Fibroblast of the aortic adventitia (primary cell): ENCODE measurements around the gene PNLIPRP3. TPM values are rescaled to one million over a fixed set of nuclear protein-coding genes. Genes with fewer than 3 reads are reported as not detected.

Experiments
- DNase-seq: peaks from one replicate; pipeline ENCODE4 v3.0.0-alpha.2; 2010; ENCODE audit warnings: low read depth
- H3K4me3 ChIP-seq: 2 replicates; pipeline ENCODE4 v1.5.1; 2011; ENCODE audit warnings: low read depth, mild to moderate bottlenecking, control low read depth, low read length, moderate library complexity
- CTCF ChIP-seq: IDR thresholded peaks from 2 replicates; pipeline ENCODE4 v1.5.1; 2011; ENCODE audit warnings: mild to moderate bottlenecking, low read length, control low read depth, inconsistent platforms; ENCODE audit not compliant: insufficient read depth
- small RNA-seq: library from RNA; depleted of rRNA; stranded (forward); fragments of <200 nt; gene quantifications from one replicate; pipeline ENCODE3, GENCODE V24; 2012
- total RNA-seq: library from RNA; depleted of rRNA; stranded (reverse); fragments of >200 nt; gene quantifications from 2 replicates; pipeline ENCODE4 v1.2.3, GENCODE V29; 2012; ENCODE audit warnings: low replicate concordance

Gene PNLIPRP3
- total RNA-seq, 1 donor: not detected

DNA sequence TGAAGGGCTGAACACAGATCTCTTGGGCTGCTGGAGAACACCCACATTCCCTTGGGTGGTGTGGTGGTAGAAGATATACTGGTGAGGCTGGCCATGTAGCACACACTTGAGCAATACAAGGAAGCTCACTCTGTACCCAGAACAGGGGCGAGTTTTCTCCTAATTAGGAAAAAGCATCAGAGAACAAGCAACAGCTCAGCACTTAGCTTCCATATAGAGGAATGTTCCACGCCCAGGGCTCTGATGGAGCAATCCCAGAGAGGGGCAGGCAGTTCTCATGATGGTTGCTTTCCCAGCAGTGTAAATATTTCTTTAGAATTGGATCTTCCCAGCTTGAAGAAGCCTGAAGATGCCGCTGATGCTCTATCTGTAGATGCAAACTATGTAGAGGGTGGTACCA is 97.1 kb downstream of the PNLIPRP3 start:
- TF ChIP-seq CTCF: no peak
- DNase-seq: no peak

GRCh38 chr10:116526219-116526618 is 98.6 kb downstream of the PNLIPRP3 start:
- no peak for DNase-seq
- TF ChIP-seq CTCF: no peak
- H3K4me3 ChIP-seq: no peak overlapping the region

More for the DNA sequence above, 97.1 kb downstream of the PNLIPRP3 start:
- H3K4me3 ChIP-seq: no peak overlapping the region

Small RNA genes within 50 kb of the gene (small RNA-seq; reads per million reads assigned to genes)
- not detected for gene SNRPGP6

Other genes starting within 250 kb of the PNLIPRP3 start
- 0.18 and 0.49 TPM in 2 replicates for gene GFRA1, start 154.6 kb upstream of the PNLIPRP3 start, total RNA-seq
- gene CCDC172, start 103.4 kb upstream of the PNLIPRP3 start, total RNA-seq: not detected in 2 replicates
- not detected in 2 replicates for gene PNLIP, start 118.1 kb downstream of the PNLIPRP3 start, total RNA-seq
- gene PNLIPRP1, start 163.1 kb downstream of the PNLIPRP3 start, total RNA-seq: not detected in 2 replicates
- gene PNLIPRP2, start 193.1 kb downstream of the PNLIPRP3 start, total RNA-seq: not detected in 2 replicates